ENCODE measurements around the gene TRIM67. TPM values are rescaled to one million over a fixed set of nuclear protein-coding genes. Genes with fewer than 3 reads are reported as not detected.

The TRIM67 gene
- total RNA-seq, 1 experiment from 2014 or later, result not detected

GRCh38 chr1:231182317-231182716 is 20.5 kb downstream of the TRIM67 start:
- DNase-seq (ENCODE audit: low spot score) (no peak), ATAC-seq (no peak)
- H3K9me3 Mint-ChIP-seq, result peaks cover 18% of the 10 kb centered on the region
- TF ChIP-seq NR2C2 (CRISPR knock-in tag; IDR thresholded peaks at IDR 0.05) (no peak), GRHL2 (CRISPR knock-in tag; IDR thresholded peaks at IDR 0.05; ENCODE audit: insufficient replicate concordance, severe bottlenecking) (no peak)
- H3K4me3 Mint-ChIP-seq, result no peak overlapping the region
- H3K36me3 Mint-ChIP-seq, result no peaks in the 10 kb centered on the region
- H3K27me3 Mint-ChIP-seq (ENCODE audit: low read depth), result peaks cover 79% of the 10 kb centered on the region
- ChIA-PET POLR2A (interaction anchor here (1.2 kb wide), 1 partner anchor 29 kb away, joined by 3 read pairs; no protein-coding TSS in a partner anchor), CTCF (interaction anchor here (1.5 to 3.4 kb wide), 2 partner anchors 11 to 29 kb away, joined by 3 to 9 read pairs; no protein-coding TSS in a partner anchor)
- H3K4me1 Mint-ChIP-seq, result peaks cover 10% of the 10 kb centered on the region
- no peak overlapping the region for H3K27ac Mint-ChIP-seq

- Mint-ChIP-seq H3K9me3 (peaks cover 9% of the 10 kb centered on the region), H3K4me3 (no peak overlapping the region), H3K27me3 (ENCODE audit: low read depth) (peaks cover 78% of the 10 kb centered on the region), H3K4me1 (peaks cover 10% of the 10 kb centered on the region), H3K36me3 (no peaks in the 10 kb centered on the region), H3K27ac (no peak overlapping the region)
- no peak for DNase-seq (ENCODE audit: low spot score)
- TF ChIP-seq JUN (CRISPR knock-in tag; IDR thresholded peaks at IDR 0.05), result no peak
- no peak for TF ChIP-seq NR1H2 (CRISPR knock-in tag; IDR thresholded peaks at IDR 0.05)
- no peak for TF ChIP-seq ERG (CRISPR knock-in tag; IDR thresholded peaks at IDR 0.05)
- no peak for TF ChIP-seq GABPB1 (CRISPR knock-in tag; IDR thresholded peaks at IDR 0.05)
- no peak for TF ChIP-seq ZNF423 (CRISPR knock-in tag; IDR thresholded peaks at IDR 0.05)
- TF ChIP-seq JAZF1 (CRISPR knock-in tag; IDR thresholded peaks at IDR 0.05), result no peak
- TF ChIP-seq SOX15 (CRISPR knock-in tag; IDR thresholded peaks at IDR 0.05), result no peak
- TF ChIP-seq ARID4B (CRISPR knock-in tag; IDR thresholded peaks at IDR 0.05; ENCODE audit: borderline replicate concordance), result no peak
- peak; percentile 64 for ATAC-seq
- POLR2A ChIA-PET, result no interaction called here
- CTCF ChIA-PET, result interaction anchor here (1.0 to 3.4 kb wide), 4 partner anchors 13 to 322 kb away, joined by 3 to 9 read pairs (median 3); no protein-coding TSS in a partner anchor
Observed at GRCh38 chr1:231183639-231184590, 22.1 kb downstream of the TRIM67 start.

GRCh38 chr1:231184891-231185290 is 23.0 kb downstream of the TRIM67 start:
- ATAC-seq, result no peak
- ChIA-PET CTCF (interaction anchor here (1.2 to 3.4 kb wide), 2 partner anchors 14 to 27 kb away, joined by 3 to 9 read pairs; no protein-coding TSS in a partner anchor), POLR2A (no interaction called here)
- Mint-ChIP-seq H3K27ac (no peak overlapping the region), H3K36me3 (no peaks in the 10 kb centered on the region), H3K4me1 (peaks cover 10% of the 10 kb centered on the region), H3K27me3 (ENCODE audit: low read depth) (peaks cover 78% of the 10 kb centered on the region), H3K9me3 (peaks cover 10% of the 10 kb centered on the region), H3K4me3 (no peak overlapping the region)
- no peak for DNase-seq (ENCODE audit: low spot score)
- TF ChIP-seq FOXP1 (CRISPR knock-in tag; IDR thresholded peaks at IDR 0.05; ENCODE audit: borderline replicate concordance) (no peak), ZNF396 (CRISPR knock-in tag; IDR thresholded peaks at IDR 0.05; ENCODE audit: borderline replicate concordance) (no peak), USF1 (CRISPR knock-in tag; IDR thresholded peaks at IDR 0.05) (no peak), ZNF512 (CRISPR knock-in tag; IDR thresholded peaks at IDR 0.05; ENCODE audit: borderline replicate concordance) (no peak), ZNF219 (CRISPR knock-in tag; IDR thresholded peaks at IDR 0.05; ENCODE audit: borderline replicate concordance) (no peak), E2F4 (CRISPR knock-in tag; IDR thresholded peaks at IDR 0.05; ENCODE audit: borderline replicate concordance, low read depth) (no peak), SMAD3 (CRISPR knock-in tag; IDR thresholded peaks at IDR 0.05; ENCODE audit: borderline replicate concordance) (no peak), ZNF138 (CRISPR knock-in tag; conservative IDR thresholded peaks at IDR 0.05) (no peak), PRRX2 (CRISPR knock-in tag; IDR thresholded peaks at IDR 0.05) (no peak), FOXK1 (CRISPR knock-in tag; IDR thresholded peaks at IDR 0.05) (no peak)
